ENCODE measurements around the gene CUTC. TPM values are rescaled to one million over a fixed set of nuclear protein-coding genes. Genes with fewer than 3 reads are reported as not detected.

CUTC gene
- total RNA-seq, 1 experiment from 2014 or later: 53.6 TPM

GRCh38 chr10:99711129-99711719 lies 20.8 kb upstream of the CUTC start:
- H3K36me3 ChIP-seq (ENCODE audit: control insufficient read depth in 1 of 2, insufficient read depth in 2 of 2, low read length in 2 of 2): peaks cover 41 to 43% of the 10 kb centered on the region in 2 experiments
- ChIA-PET POLR2A (no interaction called here), CTCF (interaction anchor here (0.6 to 2.4 kb wide), 5 partner anchors 46 to 275 kb away, joined by 3 to 12 read pairs (median 3); no protein-coding TSS in a partner anchor), RAD21 (ENCODE audit: low non-redundant PET in 1 of 2, low total read pairs in 2 of 2, uncharacterized antibody in 2 of 2, unreplicated experiment in 2 of 2) (no interaction called here)
- H2AFZ ChIP-seq (ENCODE audit: low read depth, low read length, poor library complexity, severe bottlenecking): no peak overlapping the region
- peak; percentile 54 for DNase-seq (ENCODE audit: low read depth, low spot score)
- peak; percentile 72 to 84 (median 79) for TF ChIP-seq CTCF (IDR thresholded peaks at IDR 0.05 in 2 of 3, conservative IDR thresholded peaks at IDR 0.05 in 1 of 3; ENCODE audit: borderline replicate concordance in 1 of 3, insufficient read depth in 1 of 3, low read depth in 2 of 3, low read length in 2 of 3)
- no peak for TF ChIP-seq FOSL1 (IDR thresholded peaks at IDR 0.05; ENCODE audit: low read depth)
- 0 out of 2 replicates have a peak, but pooled peaks have one; percentile 9 for TF ChIP-seq JUND (IDR thresholded peaks at IDR 0.05)
- no peak for TF ChIP-seq EZH2phosphoT487 (IDR thresholded peaks at IDR 0.05; ENCODE audit: borderline replicate concordance)
- peak; percentile 88 for TF ChIP-seq RAD21 (IDR thresholded peaks at IDR 0.05; ENCODE audit: low read depth)
- H3K4me3 ChIP-seq (replicated peaks in 1 of 2; ENCODE audit: low read depth in 1 of 2, low read length in 2 of 2): no peak overlapping the region
- H3K27me3 ChIP-seq (ENCODE audit: insufficient read depth, low read length): no peaks in the 10 kb centered on the region
- no peaks in the 10 kb centered on the region for H3K9me3 ChIP-seq (ENCODE audit: control insufficient read depth in 1 of 2, insufficient read depth in 1 of 2, low read depth in 1 of 2, low read length in 2 of 2)
- peak; percentile 94 for ATAC-seq
- no TSS peak for BruUV-seq (replicated peaks)
- H3K4me2 ChIP-seq (ENCODE audit: low read length): no peak overlapping the region
- no peak overlapping the region for H3K27ac ChIP-seq (ENCODE audit: low read depth, low read length)
- no peaks in the 10 kb centered on the region for H3K9me2 ChIP-seq (ENCODE audit: insufficient read depth)
- H3K4me1 ChIP-seq (ENCODE audit: control insufficient read depth in 1 of 2, insufficient read depth in 2 of 2, low read length in 2 of 2): no peaks in the 10 kb centered on the region
- no peaks in the 10 kb centered on the region for H3K79me2 ChIP-seq (ENCODE audit: insufficient read depth, low read length)
- H4K20me1 ChIP-seq (ENCODE audit: insufficient read depth): no peaks in the 10 kb centered on the region
- no peak overlapping the region for H3K9ac ChIP-seq (ENCODE audit: low read length)
- intact Hi-C loops (cut with micrococcal nuclease): loop anchor here (1.0 to 5.0 kb wide), 5 partner anchors 81 to 319 kb away; partner anchors contain the start of gene SLC25A28

- Histone ChIP-seq H3K27me3 (ENCODE audit: insufficient read depth, low read length) (no peaks in the 10 kb centered on the region), H2AFZ (ENCODE audit: low read depth, low read length, poor library complexity, severe bottlenecking) (no peak overlapping the region), H3K79me2 (ENCODE audit: insufficient read depth, low read length) (no peaks in the 10 kb centered on the region), H3K36me3 (ENCODE audit: control insufficient read depth in 1 of 2, insufficient read depth in 2 of 2, low read length in 2 of 2) (peaks cover 62 to 67% of the 10 kb centered on the region in 2 experiments), H3K4me3 (replicated peaks in 1 of 2; ENCODE audit: low read depth in 1 of 2, low read length in 2 of 2) (no peak overlapping the region), H3K4me1 (ENCODE audit: control insufficient read depth in 1 of 2, insufficient read depth in 2 of 2, low read length in 2 of 2) (no peaks in the 10 kb centered on the region), H3K27ac (ENCODE audit: low read depth, low read length) (no peak overlapping the region), H3K4me2 (ENCODE audit: low read length) (no peak overlapping the region), H3K9ac (ENCODE audit: low read length) (no peak overlapping the region), H3K9me3 (ENCODE audit: control insufficient read depth in 1 of 2, insufficient read depth in 1 of 2, low read depth in 1 of 2, low read length in 2 of 2) (no peaks in the 10 kb centered on the region), H3K9me2 (ENCODE audit: insufficient read depth) (no peaks in the 10 kb centered on the region), H4K20me1 (ENCODE audit: insufficient read depth) (no peaks in the 10 kb centered on the region)
- RAD21 ChIA-PET (ENCODE audit: low non-redundant PET in 1 of 2, low total read pairs in 2 of 2, uncharacterized antibody in 2 of 2, unreplicated experiment in 2 of 2): no interaction called here
- DNase-seq (ENCODE audit: low read depth, low spot score) (no peak), ATAC-seq (no peak)
- CTCF ChIA-PET: interaction anchor here (1.4 to 1.6 kb wide), 2 partner anchors 17 to 278 kb away, joined by 4 to 5 read pairs; partner anchors contain the start of genes COX15 and CUTC
- POLR2A ChIA-PET: no interaction called here
- intact Hi-C loops (cut with micrococcal nuclease): loop anchor here (5.0 kb wide), 1 partner anchor 322 kb away; no protein-coding TSS in a partner anchor
- no TSS peak for BruUV-seq (replicated peaks)
- TF ChIP-seq REST (IDR thresholded peaks at IDR 0.05; ENCODE audit: low read depth) (no peak), JUND (IDR thresholded peaks at IDR 0.05) (no peak), SIN3A (IDR thresholded peaks at IDR 0.05; ENCODE audit: low read depth) (no peak), MAX (IDR thresholded peaks at IDR 0.05) (no peak), RAD21 (IDR thresholded peaks at IDR 0.05; ENCODE audit: low read depth) (no peak), CEBPB (IDR thresholded peaks at IDR 0.05; ENCODE audit: low read depth) (no peak), EZH2phosphoT487 (IDR thresholded peaks at IDR 0.05; ENCODE audit: borderline replicate concordance) (no peak), ZFX (IDR thresholded peaks at IDR 0.05) (no peak), FOSL1 (IDR thresholded peaks at IDR 0.05; ENCODE audit: low read depth) (no peak), POLR2A (IDR thresholded peaks at IDR 0.05; ENCODE audit: borderline replicate concordance, extremely low read depth, insufficient read depth, insufficient read length) (no peak), SRF (IDR thresholded peaks at IDR 0.05; ENCODE audit: low read depth) (no peak), POLR2AphosphoS5 (IDR thresholded peaks at IDR 0.05; ENCODE audit: low read depth, low read length) (no peak), TCF7L2 (IDR thresholded peaks at IDR 0.05; ENCODE audit: borderline replicate concordance, extremely low read depth, insufficient read depth, insufficient read length) (no peak)
These were observed 17.6 kb upstream of the CUTC start for GRCh38 chr10:99714446-99714845.

Measured in HCT116 (cell line).